Thyroid gland (tissue), 4 donors: Measurements from ENCODE around the gene PLXNA3.

Experiments used
- POLR2A ChIP-seq, 2 donors: fragments of 450-650 bp; IDR thresholded peaks; one replicate each; pipeline ENCODE4 v1.6.1; 2017; ENCODE audit warnings: antibody characterized with exemption in 2 of 2, mild to moderate bottlenecking in 2 of 2, moderate library complexity in 1 of 2
- TF ChIP-seq, protein P1 (sequence below), 6 experiments: fragments of 200-600 bp in 3 of 6; fragments of 450-650 bp in 3 of 6; sonication (generic) in 3 of 6; IDR thresholded peaks; one replicate each; pipeline ENCODE4 v1.5.1; 2016 to 2019; ENCODE audit warnings: antibody characterized with exemption in 6 of 6, mild to moderate bottlenecking in 2 of 6, inconsistent platforms in 1 of 6, moderate library complexity in 1 of 6

DNA sequence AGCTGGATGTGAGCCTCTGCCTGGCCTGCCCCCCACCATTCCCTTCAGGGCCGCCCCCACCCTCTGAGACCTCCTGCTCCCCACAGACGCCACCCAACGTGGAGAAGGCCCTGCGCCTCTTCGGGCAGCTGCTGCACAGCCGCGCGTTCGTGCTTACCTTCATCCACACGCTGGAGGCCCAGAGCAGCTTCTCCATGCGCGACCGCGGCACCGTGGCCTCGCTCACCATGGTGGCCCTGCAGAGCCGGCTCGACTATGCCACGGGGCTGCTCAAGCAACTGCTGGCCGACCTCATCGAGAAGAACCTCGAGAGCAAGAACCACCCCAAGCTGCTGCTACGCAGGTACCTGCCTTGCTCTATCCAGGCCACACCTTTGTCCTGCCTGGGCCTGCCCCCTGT is 10.1 kb downstream of the PLXNA3 start:
- TF ChIP-seq POLR2A (IDR thresholded peaks at IDR 0.05), result no peak
- TF ChIP-seq, protein P1, sequence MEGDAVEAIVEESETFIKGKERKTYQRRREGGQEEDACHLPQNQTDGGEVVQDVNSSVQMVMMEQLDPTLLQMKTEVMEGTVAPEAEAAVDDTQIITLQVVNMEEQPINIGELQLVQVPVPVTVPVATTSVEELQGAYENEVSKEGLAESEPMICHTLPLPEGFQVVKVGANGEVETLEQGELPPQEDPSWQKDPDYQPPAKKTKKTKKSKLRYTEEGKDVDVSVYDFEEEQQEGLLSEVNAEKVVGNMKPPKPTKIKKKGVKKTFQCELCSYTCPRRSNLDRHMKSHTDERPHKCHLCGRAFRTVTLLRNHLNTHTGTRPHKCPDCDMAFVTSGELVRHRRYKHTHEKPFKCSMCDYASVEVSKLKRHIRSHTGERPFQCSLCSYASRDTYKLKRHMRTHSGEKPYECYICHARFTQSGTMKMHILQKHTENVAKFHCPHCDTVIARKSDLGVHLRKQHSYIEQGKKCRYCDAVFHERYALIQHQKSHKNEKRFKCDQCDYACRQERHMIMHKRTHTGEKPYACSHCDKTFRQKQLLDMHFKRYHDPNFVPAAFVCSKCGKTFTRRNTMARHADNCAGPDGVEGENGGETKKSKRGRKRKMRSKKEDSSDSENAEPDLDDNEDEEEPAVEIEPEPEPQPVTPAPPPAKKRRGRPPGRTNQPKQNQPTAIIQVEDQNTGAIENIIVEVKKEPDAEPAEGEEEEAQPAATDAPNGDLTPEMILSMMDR (IDR thresholded peaks at IDR 0.05), result no peak
